NCI-H1092 (cell line): ENCODE results near the gene CYP4F8.
"Not testable (repeated sequence)": the region's sequence is repeated elsewhere in the genome, so short reads cannot be mapped to it uniquely, and the experiment has no call there.

Experiments used
- DNase-seq: peaks from one replicate; lab custom pipeline; 2025; lab: John Stamatoyannopoulos, UW

CYP4F8 gene

DNA sequence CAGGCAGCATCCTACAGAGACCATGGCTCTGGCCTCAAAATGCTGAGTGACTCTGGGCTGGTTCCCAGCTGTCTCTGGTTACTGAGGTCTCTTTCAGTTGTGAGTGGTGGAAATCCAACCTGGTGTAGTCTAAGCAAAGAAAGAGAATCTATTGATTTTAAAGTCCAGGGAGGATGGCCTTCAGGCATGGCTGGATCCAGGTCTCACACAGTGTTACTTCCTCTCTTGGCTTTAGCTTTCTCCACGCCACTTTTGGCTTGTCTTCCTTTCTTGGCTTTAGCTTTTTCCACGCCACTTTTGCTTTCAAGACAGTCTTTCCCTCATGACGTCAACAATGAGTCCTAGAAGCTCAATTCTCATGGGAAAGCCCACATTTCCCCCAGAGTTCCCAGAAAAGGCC lies 29.8 kb downstream of the CYP4F8 start:
- no peak for DNase-seq

DNA sequence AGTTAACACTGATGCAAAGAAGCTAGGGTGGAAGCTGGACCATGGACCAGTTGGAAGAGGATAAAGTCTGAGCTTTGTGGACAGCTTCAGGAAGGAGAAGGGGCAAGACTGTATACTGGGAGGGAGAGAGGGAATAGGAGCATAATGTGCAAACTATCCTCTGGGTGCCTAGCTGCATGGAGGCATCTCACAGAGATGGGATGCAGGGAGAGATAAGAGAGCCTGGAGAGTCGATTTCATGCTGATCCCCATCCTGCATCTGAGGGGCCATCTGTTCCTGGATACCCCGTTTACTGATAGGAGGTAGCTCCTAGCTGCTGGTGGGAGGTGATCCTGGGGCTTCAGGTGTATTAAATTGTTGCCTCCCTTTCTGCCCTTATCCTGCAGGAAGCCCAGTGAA lies 34.5 kb downstream of the CYP4F8 start:
- no peak for DNase-seq

DNA sequence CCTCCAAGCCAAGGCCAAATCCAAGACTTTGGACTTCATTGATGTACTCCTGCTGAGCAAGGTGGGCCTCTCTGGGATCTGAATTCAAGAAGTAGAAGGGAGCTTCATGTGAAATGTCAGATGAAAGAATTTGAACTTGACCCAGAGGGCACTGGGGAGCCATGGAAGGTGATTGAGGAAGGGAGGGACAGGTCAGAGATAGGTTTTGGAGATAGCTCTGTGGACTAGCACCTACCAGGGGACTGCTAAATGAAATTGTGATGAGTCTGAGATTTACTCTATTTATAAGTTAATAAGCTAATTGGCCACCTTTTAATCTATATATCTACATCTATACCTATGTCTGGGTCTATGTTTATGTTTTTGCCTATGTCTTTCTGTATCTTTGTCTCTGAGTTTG lies 35.1 kb downstream of the CYP4F8 start:
- not testable (repeated sequence) for DNase-seq

DNA sequence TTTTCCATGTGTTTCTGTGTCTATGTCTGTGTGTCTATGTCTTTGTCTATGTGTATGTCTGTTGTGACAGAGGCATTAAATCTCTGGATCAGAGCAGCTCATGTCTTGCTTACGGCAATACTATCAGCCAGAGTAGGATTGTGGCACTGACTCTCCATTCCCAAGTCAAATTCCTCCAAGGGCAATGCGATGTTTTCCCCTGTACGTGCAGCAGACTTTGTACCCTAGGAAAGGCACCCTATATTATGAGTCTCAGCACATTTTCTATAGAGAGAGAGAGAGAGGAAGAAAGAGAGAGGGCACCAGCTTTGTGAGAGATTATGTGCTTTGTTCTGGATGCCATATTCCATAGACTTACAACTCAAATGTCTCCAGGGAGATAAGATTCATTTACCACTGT lies 36.8 kb downstream of the CYP4F8 start:
- no peak for DNase-seq

DNA sequence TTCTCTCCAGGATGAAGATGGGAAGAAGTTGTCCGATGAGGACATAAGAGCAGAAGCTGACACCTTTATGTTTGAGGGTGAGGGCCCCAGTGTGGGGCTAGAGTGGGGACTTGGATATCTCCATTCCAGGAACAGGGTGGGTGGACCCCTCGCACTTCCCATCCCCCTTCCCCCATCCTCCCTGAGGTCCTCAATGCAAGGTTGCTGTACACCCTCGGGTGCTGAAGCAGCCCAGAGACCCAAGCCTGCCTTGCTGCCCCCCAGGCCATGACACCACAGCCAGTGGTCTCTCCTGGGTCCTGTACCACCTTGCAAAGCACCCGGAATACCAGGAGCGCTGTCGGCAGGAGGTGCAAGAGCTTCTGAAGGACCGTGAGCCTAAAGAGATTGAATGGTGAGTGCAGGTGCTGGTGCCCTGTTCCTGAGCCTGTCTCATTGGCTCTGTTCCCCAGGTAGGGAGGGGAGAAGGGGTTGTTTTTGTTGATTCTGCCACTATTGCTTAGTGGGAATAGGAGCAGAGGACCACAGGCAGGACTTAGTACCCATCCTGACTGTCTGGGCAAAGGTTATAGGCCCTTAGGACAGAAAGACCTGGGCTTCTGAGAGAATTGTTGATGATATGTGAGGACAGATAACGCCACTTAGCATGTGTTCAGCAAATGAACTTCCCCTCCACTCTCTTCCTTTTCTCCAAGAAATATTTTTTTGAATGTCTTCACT lies 37.7 kb downstream of the CYP4F8 start:
- no peak for DNase-seq

DNA sequence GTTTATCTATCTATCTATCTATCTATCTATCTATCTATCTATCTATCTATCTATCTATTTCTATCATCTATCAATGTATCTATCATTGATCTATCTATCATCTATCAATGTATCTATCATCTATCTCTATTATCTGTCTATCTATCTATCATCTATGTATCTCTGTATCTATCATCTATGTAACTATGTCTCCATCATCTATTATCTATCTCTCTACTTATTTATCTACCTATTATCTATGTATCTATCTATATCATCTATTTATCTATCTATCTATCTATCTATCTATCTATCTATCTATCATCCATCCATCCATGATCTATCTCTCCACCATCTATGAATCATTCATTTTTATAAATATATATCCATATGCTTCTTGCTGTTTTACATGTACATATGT lies 41.4 kb downstream of the CYP4F8 start:
- DNase-seq, result no peak

DNA sequence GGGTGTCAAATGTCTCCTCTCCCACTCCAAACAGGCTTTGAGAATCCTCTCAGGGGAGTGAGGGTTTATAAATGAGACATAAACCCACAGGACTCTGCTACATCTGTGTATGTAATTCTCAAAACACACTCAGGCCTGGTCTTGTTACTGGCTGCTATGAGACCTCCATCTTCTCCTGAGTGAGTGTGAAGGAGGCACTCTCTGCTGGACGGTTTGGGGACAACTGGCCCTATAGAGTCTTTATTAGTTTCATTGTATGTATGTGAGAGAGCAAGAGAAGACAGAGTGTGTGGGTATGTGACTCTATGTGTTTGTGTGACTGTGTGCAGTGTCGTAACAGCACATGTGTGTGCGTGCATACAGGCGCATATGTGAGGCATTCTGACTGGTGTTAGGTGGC lies 48.2 kb downstream of the CYP4F8 start:
- no peak for DNase-seq

DNA sequence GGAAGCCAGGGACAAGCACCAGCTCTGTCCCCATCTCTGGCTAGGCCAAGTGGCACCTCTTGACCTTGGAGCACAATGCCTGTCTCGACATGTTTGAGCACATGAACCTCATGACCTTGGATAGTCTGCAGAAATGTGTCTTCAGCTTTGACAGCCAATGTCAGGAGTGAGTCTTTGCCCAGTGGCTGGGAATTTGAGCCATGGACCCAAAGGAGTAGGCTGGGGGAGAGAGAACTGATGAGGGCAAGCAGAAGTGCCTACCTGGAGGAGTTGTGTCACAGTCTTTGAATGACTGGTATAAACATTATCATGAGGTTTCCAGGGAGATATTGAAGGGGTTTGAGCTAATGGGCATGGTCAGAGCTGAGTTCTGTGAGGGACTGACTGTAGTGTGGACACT lies 51.2 kb downstream of the CYP4F8 start:
- no peak for DNase-seq

DNA sequence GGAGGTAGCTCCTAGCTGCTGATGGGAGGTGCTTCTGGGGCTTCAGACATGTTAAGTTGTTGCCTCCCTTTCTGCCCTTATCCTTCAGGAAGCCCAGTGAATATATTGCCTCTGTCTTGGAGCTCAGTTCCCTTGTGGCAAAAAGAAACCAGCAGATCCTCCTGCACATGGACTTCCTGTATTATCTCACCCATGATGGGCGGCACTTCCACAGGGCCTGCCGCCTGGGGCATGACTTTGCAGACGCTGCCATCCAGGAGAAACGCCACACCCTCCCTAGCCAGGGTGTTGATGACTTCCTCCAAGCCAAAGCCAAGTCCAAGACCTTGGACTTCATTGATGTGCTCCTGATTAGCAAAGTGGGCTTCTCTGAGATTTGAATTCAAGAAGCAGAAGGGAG lies 51.9 kb downstream of the CYP4F8 start:
- DNase-seq, result no peak

DNA sequence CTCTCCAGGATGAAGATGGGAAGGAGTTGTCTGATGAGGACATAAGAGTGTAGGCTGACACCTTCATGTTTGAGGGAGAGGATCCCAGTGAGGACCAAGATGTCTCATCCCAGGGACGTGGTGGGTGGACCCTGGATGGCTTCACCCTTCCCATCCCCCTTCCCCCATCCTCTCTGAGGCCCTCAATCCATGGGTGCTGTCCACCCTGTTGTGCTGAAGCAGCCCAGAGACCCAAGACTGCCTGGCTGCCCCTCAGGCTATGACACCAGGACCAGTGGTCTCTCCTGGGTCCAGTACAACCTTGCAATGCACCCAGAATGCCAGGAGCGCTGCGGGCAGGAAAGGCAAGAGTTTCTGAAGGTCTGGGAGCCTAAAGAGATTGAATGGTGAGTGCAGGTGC lies 54.4 kb downstream of the CYP4F8 start:
- no peak for DNase-seq

DNA sequence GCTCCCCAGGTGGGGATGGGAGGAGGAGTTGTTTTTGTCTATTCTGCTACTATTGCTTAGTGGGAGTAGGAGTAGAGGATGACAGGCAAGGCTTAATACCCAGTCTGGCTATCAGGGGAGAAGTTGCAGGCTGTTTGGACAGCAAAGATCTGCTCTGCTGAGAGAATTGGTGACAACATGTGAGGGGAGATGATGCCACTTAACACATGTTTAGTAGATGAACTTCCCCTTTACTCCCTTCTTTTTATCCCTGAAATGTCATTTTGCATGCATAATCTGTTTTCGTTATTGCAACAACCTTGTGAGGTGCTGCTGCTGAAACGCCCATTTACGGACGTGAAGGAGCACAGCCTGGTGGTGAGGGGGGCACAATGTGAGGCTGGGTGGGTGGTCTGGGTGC lies 54.9 kb downstream of the CYP4F8 start:
- no peak for DNase-seq

DNA sequence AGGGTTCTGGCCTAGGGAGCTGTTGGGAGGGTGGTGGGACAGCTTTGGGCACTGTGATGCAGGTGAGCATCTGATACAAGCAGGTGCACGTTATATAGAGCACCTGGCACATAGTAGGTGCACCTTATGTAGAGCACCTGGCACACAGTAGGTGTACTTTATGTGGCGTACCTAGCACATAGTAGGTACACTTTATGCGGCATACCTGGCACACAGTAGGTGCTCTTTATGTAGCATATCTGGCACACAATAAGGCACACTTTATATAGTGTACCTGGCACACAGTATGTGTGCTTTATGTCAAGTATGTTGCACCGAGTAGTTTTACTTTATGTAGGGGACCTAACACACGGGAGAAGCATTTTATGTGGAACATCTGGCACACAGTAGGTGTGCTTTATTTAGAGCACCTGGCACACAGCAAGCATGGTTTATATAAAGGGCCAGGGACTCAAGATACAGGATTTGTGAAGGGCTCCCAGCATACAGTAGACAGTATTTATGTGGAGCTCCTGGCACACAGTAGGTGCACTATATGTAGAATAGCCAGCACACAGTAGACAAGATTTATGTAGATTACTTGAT lies 56.3 kb downstream of the CYP4F8 start:
- no peak for DNase-seq

DNA sequence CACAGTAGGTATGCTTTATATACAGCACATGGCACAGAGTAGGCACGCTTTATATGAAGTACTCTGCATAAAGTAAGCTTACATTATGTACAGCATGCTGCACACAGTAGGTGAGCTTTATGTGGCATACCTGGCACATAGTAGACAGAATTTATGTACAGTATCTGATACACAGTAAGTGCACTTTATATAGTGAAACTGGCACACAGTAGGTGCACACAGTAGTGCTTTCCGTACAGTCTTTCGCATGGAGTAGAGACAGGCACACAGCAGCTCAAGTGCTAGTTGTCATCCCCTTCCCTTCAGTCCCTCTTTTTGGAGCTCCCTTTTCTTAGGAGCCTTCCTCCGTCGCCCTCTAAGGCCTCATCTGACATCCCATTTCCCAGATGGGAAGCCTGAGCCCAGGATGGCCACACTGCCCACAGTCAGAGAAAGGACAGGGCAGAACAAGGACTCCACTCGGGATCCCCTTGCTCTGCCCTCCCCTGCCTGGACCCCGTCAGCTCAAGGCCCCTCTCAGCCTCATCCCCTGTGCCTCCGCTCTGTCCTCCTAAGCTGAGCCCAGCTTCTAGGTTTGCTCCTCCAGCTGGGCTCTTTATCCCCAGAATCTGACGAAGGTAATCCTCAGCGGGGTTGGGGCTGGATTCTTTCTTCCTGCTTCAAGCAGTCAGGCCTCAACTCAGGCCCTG lies 57.0 kb downstream of the CYP4F8 start:
- DNase-seq, result no peak

DNA sequence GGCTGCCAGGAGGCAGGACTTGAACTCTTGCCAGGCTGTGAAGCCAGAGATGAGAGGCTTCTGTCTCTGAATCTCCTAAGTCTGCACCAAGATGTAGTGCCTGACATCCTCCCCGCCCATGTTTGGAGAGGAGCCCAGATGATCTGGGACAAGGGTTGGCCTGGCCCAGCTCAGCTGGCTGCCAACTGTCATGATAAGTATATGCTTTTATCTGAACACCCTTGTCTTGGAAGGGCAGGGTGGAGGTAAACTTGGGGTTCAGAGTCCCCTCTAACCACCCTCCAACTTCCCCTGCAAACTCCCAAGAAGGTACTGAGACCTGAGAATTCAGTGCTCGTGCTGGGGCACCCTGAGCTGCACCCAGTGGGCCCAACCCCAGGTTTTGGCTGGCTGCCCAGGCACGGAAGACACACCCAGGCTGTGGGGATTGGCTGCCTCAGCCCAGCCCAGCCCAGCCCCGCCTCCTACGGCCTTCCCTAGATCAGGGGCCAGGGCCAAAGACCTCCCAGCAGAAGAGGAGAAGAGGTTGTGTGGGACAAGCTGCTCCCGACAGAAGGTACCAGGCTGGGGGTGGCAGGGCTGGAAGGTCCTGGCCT lies 57.7 kb downstream of the CYP4F8 start, which contains the start of gene CYP4F12:
Gene CYP4F12 (plus strand): TSS at position 508 of the 596 bp plus-strand sequence. CDS start 443 bp downstream, outside the sequence.
- no peak for DNase-seq

DNA sequence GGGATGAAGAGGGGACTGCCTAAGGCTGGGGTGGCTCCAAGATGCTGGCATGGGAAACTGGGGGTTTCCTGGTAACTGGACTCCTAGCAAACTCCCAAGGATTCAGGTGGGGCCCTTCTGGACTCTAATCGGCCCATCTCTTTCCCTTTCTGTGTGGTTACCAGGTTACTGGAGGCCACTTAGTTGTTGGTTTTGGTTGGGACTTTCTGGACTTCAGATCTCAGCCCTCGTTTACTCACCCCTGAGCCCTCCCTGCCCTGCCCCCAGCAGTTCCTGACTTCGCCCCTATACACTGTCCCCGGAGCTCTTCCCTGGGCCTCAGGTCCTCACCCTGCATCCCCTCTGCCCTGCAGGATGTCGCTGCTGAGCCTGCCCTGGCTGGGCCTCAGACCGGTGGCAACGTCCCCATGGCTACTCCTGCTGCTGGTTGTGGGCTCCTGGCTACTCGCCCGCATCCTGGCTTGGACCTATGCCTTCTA lies 58.2 kb downstream of the CYP4F8 start:
- no peak for DNase-seq

DNA sequence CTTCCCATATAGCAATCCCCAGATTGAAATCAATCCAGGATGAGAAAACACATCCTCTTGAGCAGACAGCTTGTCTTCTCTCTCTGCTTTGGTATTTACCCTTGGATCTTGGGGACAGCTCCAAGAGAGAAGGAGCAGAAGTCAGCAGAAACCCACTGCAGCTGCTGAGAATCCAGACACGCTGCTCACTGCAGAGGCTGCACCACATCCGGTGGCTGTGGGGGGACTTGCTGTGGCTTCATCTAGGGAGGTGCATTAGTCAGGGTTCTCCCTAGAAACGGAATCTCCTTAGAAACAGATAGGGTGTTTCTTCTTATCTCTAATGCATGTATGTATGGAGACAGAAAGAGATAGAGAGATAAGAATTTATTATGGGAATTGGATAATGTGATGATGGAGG lies 60.5 kb downstream of the CYP4F8 start:
- no peak for DNase-seq

DNA sequence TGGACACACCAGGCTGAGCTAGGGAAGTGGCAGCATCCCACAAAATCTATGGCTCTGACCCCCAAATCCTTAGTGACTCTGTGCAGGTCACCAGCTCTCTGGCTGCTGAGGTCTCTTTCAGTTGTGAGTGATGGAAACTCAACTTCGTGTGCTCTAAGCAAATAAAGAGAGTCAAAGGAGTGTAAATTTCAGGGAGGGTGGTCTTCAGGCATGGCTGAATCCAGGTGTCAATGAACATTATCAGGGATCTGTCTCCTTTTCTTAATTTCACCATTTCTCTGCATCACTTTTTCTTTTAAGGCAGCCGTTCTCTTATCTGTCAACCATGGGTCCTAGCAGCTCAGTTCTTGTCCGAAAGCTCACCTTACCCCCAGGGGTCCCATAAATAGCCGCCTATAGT lies 64.1 kb downstream of the CYP4F8 start:
- DNase-seq, result no peak

DNA sequence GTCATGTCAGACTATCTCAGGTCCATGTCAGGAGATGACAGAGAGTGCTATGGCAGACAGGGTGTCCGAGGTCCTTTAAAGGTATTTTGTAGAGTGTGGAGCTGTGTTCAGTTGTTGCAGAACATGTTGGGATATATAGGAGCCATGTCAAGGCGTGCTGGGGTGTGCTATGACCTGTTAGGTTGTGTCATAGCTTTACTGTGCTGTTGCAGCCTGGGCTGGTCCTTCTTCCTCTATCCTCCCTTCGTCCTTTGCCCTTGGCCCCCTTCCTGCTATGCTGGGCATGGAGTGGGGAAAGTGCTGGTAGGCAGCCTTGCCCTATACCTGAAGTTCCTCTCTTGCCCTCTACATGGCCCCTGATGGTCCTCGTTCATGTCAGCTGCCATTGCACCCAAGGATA lies 64.8 kb downstream of the CYP4F8 start:
- not testable (repeated sequence) for DNase-seq
